ENCODE measurements around the gene SYNE1. TPM values are rescaled to one million over a fixed set of nuclear protein-coding genes. Genes with fewer than 3 reads are reported as not detected.

SYNE1 gene
- total and polyA plus RNA-seq, 2 of the 8 experiments (the other 6 are each of a cell fraction or from before 2014, with no cell fraction given) = 2.8 to 5.5 TPM

- H4K20me1 ChIP-seq (replicated peaks in 1 of 2; ENCODE audit: control insufficient read depth in 1 of 2, insufficient read depth in 2 of 2, low read length in 2 of 2) = no peaks in the 10 kb centered on the region
- no peak overlapping the region for H3K4me2 ChIP-seq (ENCODE audit: insufficient read depth in 1 of 2, low read depth in 2 of 2, low read length in 2 of 2)
- H3K18ac ChIP-seq (ENCODE audit: extremely low read depth, low read length) = no peak overlapping the region
- H3K9ac ChIP-seq (replicated peaks in 1 of 4; ENCODE audit: extremely low read depth in 1 of 4, low read depth in 3 of 4, low read length in 3 of 4) = no peak overlapping the region
- H2BK120ac ChIP-seq (replicated peaks; ENCODE audit: low read depth, low read length) = no peak overlapping the region
- no peak overlapping the region for H4K8ac ChIP-seq (ENCODE audit: extremely low read depth, insufficient read depth, low read length)
- no peak overlapping the region for H4K91ac ChIP-seq (replicated peaks; ENCODE audit: insufficient read length, low read length)
- POLR2A ChIA-PET (ENCODE audit: partially characterized antibody) = no interaction called here
- H3K4me3 ChIP-seq (ENCODE audit: extremely low read depth in 1 of 4, insufficient read depth in 2 of 4, low read depth in 3 of 4, low read length in 4 of 4) = no peak overlapping the region
- H2BK20ac ChIP-seq (ENCODE audit: low read length) = no peak overlapping the region
- CTCF ChIA-PET (ENCODE audit: partially characterized antibody) = interaction anchor here (0.7 to 4.0 kb wide), 4 partner anchors 13 to 688 kb away, joined by 3 to 26 read pairs (median 4); no protein-coding TSS in a partner anchor
- no peak overlapping the region for H3K23ac ChIP-seq (ENCODE audit: insufficient read length)
- H3K4ac ChIP-seq (replicated peaks; ENCODE audit: insufficient read length, low read depth, low read length) = no peak overlapping the region
- H3K79me1 ChIP-seq (ENCODE audit: low read depth, low read length) = no peaks in the 10 kb centered on the region
- no peak overlapping the region for H2BK5ac ChIP-seq (ENCODE audit: low read depth, low read length)
- no peaks in the 10 kb centered on the region for H3K79me2 ChIP-seq (ENCODE audit: control insufficient read depth in 1 of 2, insufficient read depth in 2 of 2, low read length in 2 of 2)
- no peak overlapping the region for H3K27ac ChIP-seq (ENCODE audit: low read depth, low read length)
- FAIRE-seq (no peak), DNase-seq (ENCODE audit: low read depth in 1 of 2, low spot score in 2 of 2) (no peak)
- no peaks in the 10 kb centered on the region for H3K4me1 ChIP-seq (replicated peaks in 1 of 4; ENCODE audit: control insufficient read depth in 3 of 4, insufficient read depth in 4 of 4, low read length in 3 of 4)
- H2BK12ac ChIP-seq (ENCODE audit: low read depth, low read length) = no peak overlapping the region
- H3K56ac ChIP-seq (replicated peaks; ENCODE audit: insufficient read length, low read depth, low read length) = no peak overlapping the region
- WGBS, 2 experiments (ENCODE audit: extremely low coverage in 1 of 2, insufficient coverage in 1 of 2, insufficient read length in 1 of 2, insufficient replicate concordance in 2 of 2, low coverage in 1 of 2, low lambda C conversion rate in 2 of 2, missing lambda C conversion rate in 1 of 2) = 89% methylated on average over 2 of the region's 2 CpGs; no CpG with 5 or more reads in 1 of the 2 experiments
- no peaks in the 10 kb centered on the region for H3K36me3 ChIP-seq (ENCODE audit: control insufficient read depth in 2 of 4, insufficient read depth in 4 of 4, low read length in 3 of 4)
- H2BK15ac ChIP-seq (ENCODE audit: low read length) = no peak overlapping the region
- no peak overlapping the region for H2AK5ac ChIP-seq (ENCODE audit: low read depth, low read length)
- no peak overlapping the region for H2AFZ ChIP-seq (ENCODE audit: low read length)
- H3K27me3 ChIP-seq (replicated peaks in 1 of 4; ENCODE audit: control insufficient read depth in 3 of 4, extremely low read depth in 1 of 4, insufficient read depth in 3 of 4, low read length in 3 of 4) = no peaks in the 10 kb centered on the region
- H4K5ac ChIP-seq (ENCODE audit: insufficient read length, low read depth, low read length) = no peak overlapping the region
- no peaks in the 10 kb centered on the region for H3K23me2 ChIP-seq (ENCODE audit: low read depth, low read length)
- no peaks in the 10 kb centered on the region for H3K9me3 ChIP-seq (ENCODE audit: insufficient read depth in 2 of 2, low read depth in 1 of 2, low read length in 1 of 2)
- H3K14ac ChIP-seq (ENCODE audit: insufficient read length) = no peak overlapping the region
- TF ChIP-seq SP2 (IDR thresholded peaks at IDR 0.05; ENCODE audit: low read length) (no peak), FOSL1 (IDR thresholded peaks at IDR 0.05; ENCODE audit: insufficient read depth, low read depth, low read length) (no peak), TAF1 (IDR thresholded peaks at IDR 0.05; ENCODE audit: low read depth, low read length) (no peak), TAF7 (optimal IDR thresholded peaks at IDR 0.05; ENCODE audit: borderline replicate concordance, low read depth, low read length) (no peak), CBX8 (IDR thresholded peaks at IDR 0.05; ENCODE audit: borderline replicate concordance, low read depth, low read length) (no peak), CEBPB (IDR thresholded peaks at IDR 0.05; ENCODE audit: low read depth, low read length) (no peak), MAFK (IDR thresholded peaks at IDR 0.05; ENCODE audit: low read depth, low read length) (no peak), TBP (IDR thresholded peaks at IDR 0.05; ENCODE audit: low read depth, low read length) (no peak), HDAC6 (IDR thresholded peaks at IDR 0.05; ENCODE audit: low read depth, low read length) (no peak), HDAC2 (IDR thresholded peaks at IDR 0.05; ENCODE audit: borderline replicate concordance in 1 of 2, low read depth in 2 of 2, low read length in 2 of 2) (no peak), KDM5A (IDR thresholded peaks at IDR 0.05; ENCODE audit: low read length) (no peak), RAD21 (IDR thresholded peaks at IDR 0.05 in 1 of 2, conservative IDR thresholded peaks at IDR 0.05 in 1 of 2; ENCODE audit: low read depth in 2 of 2, low read length in 2 of 2) (no peak), RFX5 (IDR thresholded peaks at IDR 0.05; ENCODE audit: borderline replicate concordance, low read depth, low read length) (no peak)
- TF ChIP-seq, protein P1, sequence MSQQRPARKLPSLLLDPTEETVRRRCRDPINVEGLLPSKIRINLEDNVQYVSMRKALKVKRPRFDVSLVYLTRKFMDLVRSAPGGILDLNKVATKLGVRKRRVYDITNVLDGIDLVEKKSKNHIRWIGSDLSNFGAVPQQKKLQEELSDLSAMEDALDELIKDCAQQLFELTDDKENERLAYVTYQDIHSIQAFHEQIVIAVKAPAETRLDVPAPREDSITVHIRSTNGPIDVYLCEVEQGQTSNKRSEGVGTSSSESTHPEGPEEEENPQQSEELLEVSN (IDR thresholded peaks at IDR 0.05) = no peak
Observed at GRCh38 chr6:152351110-152351509, 286.1 kb downstream of the SYNE1 start.

All from H1 (cell line).